GM12873 (cell line): Measurements from ENCODE around the gene LTBP3.

Source experiments
- TF ChIP-seq, protein P1 (sequence below): IDR thresholded peaks from 2 replicates; pipeline ENCODE4 v1.5.1; 2012; ENCODE audit warnings: low read depth, mild to moderate bottlenecking, moderate library complexity, low read length, control low read depth; ENCODE audit not compliant: insufficient read depth; ENCODE audit errors: missing control alignments

The LTBP3 gene

DNA sequence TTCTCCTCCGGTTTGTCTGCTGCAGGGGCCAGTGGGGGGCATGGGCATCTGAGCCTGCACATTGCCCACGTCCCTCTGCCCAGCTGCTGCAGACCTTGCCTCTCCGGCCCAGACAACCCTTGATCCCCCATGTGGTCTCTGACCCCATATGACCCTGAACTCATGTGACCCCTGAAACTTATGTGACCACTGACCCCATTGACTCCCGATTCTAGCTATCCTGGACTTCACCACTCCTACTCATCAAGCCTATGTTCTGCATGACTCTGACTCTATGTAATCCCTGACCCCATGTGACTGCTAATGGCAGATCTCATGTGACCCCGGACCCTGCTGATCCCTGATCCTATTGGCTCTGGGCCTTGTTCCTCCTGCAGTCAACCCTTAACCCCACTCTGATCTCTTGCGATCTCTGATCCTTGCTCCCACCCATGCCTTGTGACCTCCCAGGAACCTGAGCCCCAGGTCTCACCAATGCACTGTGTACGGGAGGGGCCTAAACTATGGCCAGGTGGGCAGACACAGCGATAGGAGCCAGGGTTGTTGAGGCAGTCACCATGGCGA, 5.7 kb downstream of the LTBP3 start:
- TF ChIP-seq, protein P1, sequence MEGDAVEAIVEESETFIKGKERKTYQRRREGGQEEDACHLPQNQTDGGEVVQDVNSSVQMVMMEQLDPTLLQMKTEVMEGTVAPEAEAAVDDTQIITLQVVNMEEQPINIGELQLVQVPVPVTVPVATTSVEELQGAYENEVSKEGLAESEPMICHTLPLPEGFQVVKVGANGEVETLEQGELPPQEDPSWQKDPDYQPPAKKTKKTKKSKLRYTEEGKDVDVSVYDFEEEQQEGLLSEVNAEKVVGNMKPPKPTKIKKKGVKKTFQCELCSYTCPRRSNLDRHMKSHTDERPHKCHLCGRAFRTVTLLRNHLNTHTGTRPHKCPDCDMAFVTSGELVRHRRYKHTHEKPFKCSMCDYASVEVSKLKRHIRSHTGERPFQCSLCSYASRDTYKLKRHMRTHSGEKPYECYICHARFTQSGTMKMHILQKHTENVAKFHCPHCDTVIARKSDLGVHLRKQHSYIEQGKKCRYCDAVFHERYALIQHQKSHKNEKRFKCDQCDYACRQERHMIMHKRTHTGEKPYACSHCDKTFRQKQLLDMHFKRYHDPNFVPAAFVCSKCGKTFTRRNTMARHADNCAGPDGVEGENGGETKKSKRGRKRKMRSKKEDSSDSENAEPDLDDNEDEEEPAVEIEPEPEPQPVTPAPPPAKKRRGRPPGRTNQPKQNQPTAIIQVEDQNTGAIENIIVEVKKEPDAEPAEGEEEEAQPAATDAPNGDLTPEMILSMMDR, result no peak

GRCh38 chr11:65551572-65552387, 6.4 kb downstream of the LTBP3 start:
- TF ChIP-seq, protein P1, result peak; percentile 81

DNA sequence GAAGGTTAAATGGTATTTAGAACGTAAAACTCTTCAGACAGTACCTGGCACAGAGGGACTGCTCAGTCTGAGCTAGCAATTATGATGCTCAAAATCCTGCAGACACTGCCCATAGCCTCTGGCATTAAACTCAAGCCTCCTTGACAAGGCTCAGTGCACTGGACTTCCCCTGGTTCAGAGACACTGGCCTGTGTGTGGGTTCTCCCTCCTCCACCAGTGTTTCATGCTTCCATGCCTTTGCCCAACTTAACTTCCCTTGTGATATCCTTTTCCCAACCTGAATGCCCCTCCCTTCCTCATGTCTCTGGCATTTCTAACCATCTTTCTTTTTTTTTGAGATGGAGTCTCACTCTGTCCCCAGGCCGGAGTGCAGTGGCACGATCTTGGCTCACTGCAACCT, 9.1 kb downstream of the LTBP3 start:
- TF ChIP-seq, protein P1, result no peak

- TF ChIP-seq, protein P1, result no peak
These were observed 9.8 kb downstream of the LTBP3 start for GRCh38 chr11:65548395-65548794.

GRCh38 chr11:65547446-65548125, 10.6 kb downstream of the LTBP3 start:
- TF ChIP-seq, protein P1, result no peak

DNA sequence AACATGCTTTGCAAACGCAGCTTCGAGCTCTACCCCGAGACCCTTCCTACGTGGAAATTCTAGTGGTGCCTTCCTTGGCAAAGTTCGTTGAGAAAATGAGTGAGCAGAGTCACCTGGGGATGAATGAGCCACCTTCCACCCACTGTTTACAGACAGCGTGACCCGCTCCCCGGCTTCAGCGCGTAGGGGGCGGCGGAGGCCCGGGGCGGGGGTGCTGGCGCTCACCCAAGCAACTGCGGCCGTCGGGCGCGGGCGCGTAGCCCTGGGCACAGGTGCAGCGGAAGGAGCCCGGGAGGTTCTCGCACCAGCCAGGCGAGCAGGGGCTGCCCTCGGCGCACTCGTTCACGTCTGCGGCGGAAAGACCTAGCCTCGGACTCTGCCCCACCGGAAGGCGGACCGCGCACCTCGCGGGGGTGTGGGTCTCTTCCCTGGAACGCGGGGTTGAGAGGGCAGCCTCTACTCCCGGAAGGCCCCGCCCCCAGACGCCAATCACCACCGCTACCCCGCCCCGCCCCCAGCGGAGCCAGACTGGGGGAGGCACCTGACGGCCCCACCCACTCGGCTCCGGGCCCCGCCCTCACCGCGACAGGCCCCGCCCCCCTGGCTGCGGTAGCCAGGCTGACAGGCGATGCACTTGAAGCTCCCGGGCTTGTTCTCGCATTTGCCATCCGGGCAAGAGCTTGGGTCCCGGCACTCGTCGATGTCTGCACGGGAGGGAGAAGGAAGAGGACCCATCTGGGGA, 11.8 kb downstream of the LTBP3 start:
- TF ChIP-seq, protein P1, result no peak

DNA sequence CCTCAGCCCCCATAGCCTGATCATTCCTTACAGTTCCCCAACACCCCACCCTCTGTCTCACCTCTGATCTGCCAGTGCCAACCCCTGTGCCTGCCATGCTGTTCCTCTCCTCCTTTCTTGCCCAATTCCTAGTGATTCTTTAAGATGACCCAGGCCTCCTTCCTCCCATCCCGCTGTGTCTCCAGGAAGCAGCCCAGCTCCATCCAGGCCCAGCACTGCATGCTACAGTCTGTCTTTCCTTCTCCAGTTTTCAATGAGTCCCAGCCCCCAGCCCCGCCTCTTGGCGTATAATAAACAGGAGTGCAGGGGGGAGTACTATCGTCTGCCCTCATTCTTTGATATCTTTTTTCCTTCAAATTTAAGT, 12.3 kb downstream of the LTBP3 start:
- TF ChIP-seq, protein P1, result no peak
